HG03280 (cell line): ENCODE measurements around the gene RBM4.

Source experiments
- ATAC-seq: cut with Tn5 transposase; IDR thresholded peaks from one replicate; pipeline ENCODE4 v1.9.1; 2021; ENCODE audit warnings: mild to moderate bottlenecking, moderate library complexity; ENCODE audit not compliant: unreplicated experiment

RBM4 gene

DNA sequence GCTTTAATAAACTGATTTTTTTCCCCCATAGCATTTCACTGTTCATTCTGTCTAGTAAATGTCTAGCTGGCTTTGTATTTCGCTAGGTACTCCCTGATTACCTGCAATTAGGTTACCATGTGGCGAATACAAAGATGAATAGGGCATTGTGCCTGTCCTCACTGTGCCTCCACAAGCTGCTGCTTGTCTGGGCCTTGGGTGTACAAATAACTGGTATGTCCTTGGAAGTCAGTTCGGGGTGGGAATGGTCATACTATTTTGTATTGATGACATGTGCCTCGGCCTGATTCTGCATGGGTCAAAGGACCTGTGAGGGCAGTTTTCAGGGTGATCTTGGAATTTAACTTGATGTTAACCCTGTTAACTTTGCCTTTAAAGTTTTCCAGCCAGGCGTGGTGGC lies 11.4 kb downstream of the RBM4 start:
- ATAC-seq: no peak

DNA sequence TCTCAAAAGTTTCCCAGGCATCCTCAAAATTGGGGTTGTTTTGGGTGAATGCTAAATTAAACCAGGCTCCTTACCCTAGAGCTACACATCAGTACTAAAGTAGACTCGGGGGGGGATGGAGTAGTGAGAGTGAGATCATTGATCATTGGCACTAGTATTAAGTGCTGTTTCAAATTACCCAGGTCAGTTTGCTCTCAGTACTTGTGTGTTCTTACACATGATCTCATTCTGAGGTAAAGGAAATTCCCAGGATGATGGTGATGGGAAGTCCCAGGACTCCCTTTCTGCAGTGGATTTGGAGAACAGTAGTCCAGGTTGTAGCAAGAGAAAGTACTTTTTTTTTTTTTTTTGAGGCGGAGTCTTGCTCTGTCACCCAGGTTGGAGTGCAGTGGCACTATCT lies 12.5 kb downstream of the RBM4 start:
- ATAC-seq: no peak

DNA sequence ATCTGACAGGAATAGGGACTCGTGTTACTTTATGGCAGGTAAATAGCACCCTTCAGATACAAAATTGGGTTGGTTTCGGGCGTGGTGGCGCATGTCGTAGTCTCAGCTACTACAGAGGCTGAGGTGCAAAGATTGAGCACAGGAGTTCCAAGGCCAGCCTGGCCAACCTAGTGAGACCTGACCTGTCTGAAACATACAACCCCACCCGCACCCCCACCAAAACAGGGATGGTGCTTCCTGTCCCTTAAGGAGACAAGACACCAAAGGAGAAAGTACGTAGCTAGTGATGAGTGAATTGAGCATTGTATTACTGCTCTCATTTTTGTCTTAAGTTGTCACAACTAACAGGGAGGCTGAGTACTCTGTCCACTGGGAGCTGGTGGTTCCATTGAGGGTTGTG lies 14.1 kb downstream of the RBM4 start:
- no peak for ATAC-seq

DNA sequence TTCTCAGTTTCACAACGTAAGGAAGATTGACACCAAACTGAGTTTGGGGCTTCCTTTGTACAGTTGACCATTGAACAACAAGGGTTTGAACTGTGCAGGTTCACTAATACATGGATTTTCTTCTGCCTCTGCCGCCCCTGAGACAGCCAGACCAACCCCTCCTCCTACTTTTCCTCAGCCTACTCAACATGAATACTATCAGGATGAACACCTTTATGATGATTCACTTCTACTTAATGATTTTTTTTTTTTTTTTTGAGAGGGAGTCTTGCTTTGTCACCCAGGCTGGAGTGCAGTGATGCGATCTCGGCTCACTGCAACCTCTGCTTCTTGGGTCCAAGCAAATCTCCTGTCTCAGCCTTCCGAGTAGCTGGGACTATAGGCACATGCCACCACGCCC lies 14.6 kb downstream of the RBM4 start:
- no peak for ATAC-seq

DNA sequence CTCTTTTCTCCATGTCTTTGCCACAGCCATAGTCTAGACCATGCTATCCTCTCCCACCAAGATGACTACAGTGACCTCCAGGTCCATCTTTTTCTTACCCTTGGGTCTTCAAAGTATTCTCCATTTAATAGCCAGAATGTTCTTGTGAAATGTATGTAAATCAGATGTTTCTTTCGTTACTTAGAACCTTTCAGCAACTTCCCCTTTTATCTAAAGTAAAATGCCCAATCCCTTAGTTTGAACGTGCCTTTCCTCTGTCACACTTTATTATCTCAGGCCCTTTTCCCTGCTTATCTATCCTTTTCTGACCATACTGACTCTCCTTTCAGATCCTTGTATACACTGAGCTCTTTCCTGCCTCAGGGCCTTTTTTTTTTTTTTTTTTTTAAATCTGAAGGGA lies 21.3 kb downstream of the RBM4 start:
- no peak for ATAC-seq

DNA sequence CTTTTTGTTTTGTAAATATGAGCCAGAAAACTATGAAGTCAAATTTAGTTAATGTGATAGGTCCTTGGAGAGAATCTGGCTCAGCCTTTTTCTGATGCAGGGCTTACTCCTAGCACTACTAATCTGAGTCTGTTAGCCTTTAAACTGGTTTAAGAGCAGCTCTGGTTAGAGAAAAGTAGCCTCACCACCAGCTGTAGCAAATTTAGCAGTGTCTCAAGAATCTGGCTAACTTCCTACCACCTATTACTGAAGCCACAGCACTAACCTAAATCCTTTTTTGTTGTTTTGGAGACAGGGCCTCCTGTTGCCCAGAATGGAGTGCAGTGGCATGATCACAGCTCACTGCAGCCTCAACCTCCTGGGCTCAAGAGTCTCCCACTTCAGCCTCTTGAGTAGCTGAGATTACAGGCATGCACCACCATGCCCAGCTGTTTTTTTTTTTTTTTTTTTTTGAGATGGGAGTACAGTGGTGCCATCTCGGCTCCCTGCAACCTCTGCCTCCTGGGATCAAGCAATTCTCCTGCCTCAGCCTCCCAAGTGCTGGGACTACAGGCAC lies 25.3 kb downstream of the RBM4 start:
- no peak for ATAC-seq

DNA sequence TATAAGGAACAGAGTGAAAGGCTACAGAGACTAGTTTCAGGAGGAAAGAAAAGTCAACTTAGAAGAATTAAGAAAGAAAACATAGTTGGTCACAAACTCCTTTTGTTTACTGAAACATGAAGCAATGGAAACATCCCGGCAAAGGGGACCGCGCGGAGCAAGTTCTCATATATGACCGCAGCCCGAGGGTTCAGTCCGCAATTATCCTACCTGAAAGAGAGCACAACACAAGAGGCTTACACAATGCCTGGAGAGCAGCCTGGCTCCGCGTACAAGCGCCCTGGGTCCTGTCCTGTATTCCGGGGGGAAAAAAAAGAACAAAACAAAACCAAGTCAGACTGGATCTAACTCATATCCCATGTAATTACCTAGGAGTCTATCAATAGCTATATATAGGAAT lies 26.9 kb downstream of the RBM4 start:
- ATAC-seq: no peak

DNA sequence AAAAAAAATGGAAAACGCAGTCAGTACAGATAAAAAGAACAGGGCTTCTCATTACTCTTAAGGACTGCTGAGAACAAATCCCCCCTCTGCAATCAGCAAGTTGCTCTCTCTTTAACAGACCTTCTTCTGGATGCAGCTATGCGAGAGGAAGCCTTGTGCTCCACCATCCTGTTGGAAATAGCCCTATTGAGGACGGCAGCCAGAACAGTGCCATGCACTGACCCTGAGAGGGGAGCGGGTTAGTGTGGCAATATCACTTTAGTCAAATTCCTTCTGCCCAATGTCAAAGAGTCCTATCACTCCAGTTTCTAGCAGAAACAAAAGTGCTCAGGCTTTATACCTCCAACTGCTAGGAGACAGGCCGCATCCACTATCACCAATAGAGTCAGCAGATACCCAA lies 32.3 kb downstream of the RBM4 start:
- ATAC-seq: no peak

DNA sequence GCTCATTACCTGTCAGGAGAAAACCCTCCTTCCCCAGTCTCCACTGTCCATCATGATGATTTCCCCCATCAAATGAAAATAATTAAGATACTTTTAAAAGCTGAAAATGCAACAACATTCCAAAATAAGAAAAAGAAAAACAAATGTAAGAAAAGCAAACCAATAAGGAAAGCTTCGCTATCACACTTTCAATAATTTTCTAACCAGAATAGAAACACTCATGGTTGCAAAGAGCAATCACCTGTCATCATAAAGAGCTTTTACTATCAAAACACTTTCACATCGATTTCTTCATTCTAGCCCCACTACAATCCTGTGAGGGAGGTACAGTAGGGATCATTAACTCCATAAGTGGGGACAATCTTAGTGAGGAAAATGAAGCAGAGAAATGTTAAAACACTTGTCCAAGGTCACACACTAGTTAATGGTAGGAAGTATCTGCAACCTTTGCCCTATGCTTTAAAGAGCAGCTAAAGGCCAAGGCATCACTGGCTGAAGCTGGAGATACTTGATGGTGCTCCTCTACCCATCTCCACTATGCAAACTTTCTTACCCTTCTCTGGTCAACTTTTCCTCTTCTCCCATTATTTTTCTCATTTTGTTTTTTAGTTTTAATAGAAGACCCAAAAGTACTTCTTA lies 36.6 kb downstream of the RBM4 start:
- no peak for ATAC-seq

DNA sequence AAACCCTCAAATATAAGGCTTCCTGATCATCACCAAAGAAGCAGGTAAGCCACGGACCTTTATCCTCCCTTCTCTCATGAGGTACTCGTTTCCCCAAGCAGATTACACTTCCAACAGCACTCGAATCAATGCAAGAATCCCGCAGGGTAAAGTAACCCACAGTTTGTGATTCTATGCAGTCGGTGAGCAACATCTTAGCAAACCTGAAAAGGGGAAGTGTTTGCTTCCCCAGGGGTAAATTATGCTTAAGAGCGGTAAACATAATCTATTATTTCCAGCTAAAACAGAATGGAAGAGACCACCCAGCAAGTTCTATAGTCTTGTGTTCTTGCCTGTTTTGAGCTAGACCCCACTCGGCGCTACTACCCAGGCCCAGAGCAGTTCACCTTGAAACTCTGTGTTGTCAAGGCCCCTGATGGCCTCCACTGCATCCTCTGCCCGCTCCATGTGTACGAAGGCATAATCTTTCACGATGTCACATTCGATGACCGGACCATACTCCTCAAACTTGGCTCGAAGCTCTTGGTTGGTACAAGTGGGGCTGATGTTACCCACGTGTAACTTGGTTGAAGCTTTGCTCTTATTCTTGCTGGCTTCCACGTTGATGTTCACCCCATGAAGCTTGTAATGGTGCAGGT lies 37.9 kb downstream of the RBM4 start:
- no peak for ATAC-seq

DNA sequence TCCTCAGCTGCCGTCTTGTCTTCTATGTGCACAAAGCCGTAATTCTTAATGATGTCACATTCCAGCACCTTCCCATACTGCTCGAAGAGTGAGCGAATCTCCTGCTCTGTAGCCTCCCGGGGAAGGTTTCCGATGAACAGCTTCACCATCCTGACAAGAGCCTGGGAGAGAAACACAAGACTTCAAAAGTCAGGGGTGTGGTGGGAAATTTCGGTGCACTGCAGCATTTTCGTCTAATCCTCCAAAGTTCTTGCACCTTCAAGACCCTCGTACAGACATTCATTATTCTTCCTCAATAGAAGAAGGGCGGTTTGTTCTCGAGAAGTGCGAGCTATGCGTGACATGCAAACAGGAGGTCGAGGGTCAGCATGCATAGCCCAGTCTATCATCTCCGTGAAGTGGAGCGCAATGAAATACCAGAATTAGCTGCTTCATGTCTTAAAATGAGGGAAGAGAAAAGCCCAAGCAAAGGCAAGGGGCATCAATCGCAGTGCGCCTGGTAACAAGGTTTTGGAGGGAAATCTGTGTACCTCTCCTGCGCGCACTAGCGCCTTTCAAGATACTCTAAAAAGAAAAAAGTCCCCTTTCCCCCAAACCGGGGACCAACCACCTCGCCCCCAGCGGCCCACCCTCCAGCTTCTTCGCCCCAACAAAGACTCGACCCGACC lies 38.6 kb downstream of the RBM4 start:
- no peak for ATAC-seq

DNA sequence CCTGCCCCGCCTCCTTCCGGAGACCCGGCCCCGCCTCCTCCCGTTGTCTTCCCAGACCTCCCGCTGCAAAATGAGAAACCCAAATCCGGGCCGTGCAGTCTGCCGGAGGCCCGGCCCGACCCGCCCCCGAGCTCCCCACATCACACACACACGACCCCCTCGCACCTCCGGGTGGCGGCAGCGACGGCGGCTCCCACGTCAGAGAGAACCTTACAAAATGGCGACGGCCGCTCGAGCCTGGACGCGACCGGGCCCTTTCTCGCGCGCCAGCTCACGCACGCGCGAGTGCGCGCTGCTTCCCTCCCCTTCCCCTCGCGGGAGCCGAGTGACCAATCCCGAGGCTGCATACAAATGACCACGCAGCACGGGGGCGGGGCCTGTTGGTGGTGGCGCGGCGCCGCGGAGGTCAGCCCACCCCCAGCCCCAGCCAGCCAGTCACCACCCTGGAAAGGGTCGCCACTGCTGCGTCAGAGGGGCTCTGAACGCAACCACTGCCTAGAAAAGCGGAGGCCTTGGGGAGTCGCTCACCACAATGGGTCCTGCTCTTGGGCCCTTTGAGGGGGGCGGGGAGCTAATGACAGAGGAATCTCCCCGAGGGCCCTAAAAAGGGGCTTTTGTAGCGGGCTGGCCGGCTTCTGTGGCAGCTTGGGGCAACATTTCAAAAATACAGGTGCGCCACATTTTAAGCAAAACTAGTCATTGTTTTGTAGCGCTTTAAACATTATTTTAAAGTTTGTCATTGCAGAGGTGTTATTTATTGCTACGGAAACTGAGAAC lies 39.3 kb downstream of the RBM4 start, which contains the start of gene RBM4B:
RBM4B (minus strand) TSS at position 289 of the 777 bp plus-strand sequence. CDS start 808 bp downstream, outside the sequence.
- ATAC-seq: peak; percentile 88

DNA sequence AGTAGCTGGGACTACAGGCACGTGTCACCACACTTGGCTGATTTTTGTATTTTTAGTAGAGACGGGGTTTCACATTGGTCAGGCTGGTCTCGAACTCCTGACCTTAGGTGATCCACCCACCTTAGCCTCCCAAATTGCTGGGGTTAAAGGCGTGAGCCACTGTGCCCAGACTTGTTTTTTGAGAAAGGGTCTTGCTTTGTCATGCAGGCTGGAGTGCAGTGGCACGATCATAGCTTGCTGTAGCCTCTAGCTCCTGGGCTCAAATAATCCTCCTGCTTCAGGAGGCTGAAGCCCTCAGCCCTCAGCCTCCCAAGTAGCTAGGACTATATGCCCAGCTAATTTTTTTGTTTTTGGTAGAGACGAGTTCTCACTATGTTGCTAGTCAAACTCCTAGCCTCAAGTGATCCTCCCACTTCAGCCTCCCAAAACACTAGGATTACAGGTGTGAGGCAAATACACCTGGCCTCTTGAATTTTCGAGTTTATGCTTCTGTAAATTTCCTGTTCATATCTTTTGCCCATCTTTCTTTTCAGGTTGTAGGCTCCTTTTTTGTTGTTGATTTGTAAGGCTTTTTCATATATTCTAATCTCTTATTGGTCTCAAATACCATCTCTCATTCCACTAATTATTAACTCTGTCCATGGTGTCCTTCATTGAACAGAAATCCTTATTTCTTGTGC lies 42.6 kb downstream of the RBM4 start:
- no peak for ATAC-seq

DNA sequence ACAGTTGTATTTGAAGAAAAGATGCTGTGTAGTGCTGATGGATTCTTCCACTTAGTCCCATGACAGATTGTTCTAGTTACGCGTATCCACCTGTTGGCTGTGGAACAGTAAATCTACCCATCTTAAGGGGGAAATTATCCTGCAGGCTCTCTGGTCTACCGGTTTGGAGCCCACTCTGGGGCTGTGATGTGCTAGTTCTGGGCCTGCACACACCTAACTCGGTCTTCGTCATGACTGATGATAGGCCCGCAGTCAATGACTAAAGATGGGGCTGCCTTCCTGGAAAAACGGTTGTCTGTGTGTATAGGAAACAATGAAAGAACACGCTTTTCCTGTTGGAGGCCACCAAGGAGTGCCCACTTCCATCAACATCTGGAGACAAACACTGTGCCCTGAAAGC lies 45.4 kb downstream of the RBM4 start:
- no peak for ATAC-seq

DNA sequence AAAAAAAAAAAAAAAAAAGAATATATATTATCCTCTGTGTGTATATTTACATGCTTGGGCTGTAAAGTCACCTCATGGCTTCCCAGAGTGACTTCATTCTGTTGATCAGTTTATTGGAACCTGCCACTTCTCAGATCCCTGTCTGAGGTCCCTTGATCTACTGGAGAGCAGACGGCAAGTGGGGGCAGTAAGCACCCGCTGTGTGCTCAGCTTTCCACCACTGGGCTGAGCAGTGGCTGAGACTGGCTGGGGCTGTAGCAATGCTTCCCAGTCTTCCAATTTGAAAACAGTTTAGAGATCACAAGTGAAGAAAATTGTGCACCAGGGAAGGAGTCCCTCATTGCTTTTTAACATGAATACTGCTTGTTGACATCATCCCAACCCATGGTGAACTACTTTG lies 46.1 kb downstream of the RBM4 start:
- no peak for ATAC-seq

DNA sequence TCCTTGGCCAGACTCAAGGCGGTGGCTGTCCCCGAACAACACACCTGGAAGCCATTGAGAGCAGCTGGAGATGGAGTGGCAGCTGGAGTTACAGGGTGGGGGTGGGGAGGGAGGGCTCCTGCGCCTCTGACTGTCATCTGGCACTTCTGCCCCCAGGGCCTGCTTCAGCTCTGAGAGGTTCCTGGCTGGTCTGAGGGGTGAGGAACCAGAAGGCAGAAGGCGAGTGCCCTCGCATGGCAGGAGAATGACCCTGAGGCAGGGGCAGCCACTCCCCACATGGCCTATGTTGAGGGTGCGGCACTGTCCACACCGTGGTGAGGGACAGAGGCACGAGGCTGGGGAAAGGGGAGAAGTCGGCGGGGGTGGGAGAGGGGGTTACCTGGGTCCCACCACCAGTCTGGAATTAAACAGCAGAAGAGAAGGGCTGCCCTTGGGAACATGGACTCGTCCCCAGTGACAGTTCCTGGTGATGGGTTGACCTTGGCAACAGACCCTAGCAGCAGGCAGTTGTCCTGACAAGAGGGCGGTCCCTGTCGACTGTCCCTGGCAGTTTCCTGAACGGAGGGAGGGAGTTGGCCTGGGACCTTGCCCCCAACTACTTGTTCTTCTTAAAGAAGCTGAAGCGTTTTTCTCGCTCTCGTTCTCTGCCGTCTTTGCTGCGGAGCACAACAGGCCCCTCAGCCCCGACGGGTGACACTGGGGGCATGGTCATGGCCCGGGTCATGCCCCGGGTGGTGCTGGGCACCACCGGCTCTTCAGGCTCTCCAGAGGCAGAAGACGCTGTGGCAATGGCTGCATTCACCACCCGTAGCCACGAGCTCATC lies 47.0 kb downstream of the RBM4 start:
- no peak for ATAC-seq

DNA sequence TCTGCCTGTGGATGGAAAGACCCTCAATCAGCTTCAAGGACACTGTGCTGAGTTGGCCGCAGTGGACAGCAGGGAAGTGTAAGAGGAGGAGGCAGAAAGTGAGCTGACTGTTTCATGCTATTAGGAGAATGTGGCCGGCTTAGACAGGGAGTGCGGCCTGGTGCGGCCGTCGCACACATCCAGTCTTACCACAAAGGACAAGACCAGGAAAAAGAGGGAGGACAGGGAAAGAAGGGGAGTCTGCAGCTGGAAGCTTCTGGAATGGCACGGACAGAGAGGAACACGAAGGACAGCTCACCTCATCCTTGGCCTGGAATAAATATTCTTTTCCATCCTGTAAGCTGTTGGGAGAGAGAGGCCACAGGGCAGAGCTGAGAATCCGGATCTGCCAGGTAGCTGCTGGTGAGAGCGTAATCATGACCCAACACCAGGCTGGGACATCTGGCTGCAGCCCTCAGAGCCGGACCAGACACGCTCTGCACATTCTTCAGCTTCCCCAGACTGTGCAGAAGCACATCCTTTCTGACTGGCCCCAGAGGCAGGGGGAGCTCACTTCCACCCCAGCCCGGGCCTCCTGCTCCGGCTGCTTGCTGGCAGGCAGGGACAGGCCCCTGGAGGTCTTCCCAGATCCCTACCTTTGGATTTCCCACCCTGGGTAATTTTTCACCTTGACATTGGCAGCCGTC lies 47.7 kb downstream of the RBM4 start:
- no peak for ATAC-seq

DNA sequence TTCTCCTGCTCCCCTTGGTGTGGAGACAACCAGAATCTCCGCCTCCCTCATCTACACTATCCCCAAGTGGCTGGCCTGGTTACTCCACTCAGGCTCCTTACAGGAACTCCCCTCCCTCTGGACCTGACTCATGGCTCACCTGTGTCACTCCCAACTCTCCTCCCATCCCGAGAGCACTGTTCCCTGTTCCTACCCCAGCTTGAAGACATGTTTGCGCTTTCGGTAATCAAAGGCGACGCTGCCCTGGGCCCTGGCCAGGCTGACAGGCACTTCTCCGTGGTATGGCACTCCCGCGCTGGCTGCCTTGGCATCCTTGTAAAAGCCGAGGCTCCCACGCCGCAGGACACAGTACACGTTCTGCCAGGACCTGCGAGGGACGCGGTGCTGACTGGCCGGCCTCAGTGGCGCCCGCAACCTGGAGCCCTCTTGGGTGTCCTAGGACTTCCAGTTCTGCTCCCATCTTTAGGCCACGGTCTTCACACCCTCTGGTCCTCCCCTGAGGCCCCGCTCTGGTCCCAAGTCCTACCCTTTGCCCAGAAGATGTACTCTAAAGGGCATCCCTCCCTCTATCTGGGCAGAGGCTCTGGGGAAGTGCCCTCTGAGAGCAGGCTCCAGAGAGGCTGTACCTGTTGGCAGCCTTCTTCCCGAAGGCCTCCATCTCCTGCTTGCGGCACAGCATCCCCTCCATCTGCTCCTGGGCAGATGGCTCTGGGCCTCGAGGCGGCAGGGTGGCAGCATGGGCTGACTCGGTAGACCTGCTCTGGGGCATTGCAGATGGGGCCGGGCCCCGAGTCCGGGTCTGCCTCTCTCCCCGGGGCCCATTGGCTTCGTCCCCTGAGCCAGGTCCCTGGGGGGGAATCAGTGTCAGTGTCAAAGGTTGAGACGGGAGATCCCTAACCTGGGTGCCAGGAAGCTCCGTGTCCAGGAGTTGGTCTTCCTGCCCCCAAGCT lies 48.6 kb downstream of the RBM4 start:
- no peak for ATAC-seq
